Trophoblast cell (in vitro differentiated cells and primary cell): Measurements from ENCODE around the gene MYBPHL.
A peak's percentile ranks its signal among the peaks of the same experiment; 100 is the strongest.

ENCODE experiments used
- DNase-seq, 2 donors: peaks; one replicate each; pipeline ENCODE4 v3.0.0-alpha.2; 2016
- H2AFZ ChIP-seq: 2 replicates; pipeline ENCODE4 v1.6.1; 2013; ENCODE audit warnings: low read length, moderate library complexity, mild to moderate bottlenecking; ENCODE audit not compliant: insufficient read depth, poor library complexity
- H2AK5ac ChIP-seq: 2 replicates; pipeline ENCODE4 v1.6.1; 2013; ENCODE audit warnings: mild to moderate bottlenecking, low read length
- H2BK120ac ChIP-seq: 2 replicates; pipeline ENCODE4 v1.6.1; 2013; ENCODE audit warnings: low read length, mild to moderate bottlenecking, moderate library complexity; ENCODE audit not compliant: insufficient read depth, poor library complexity
- H2BK12ac ChIP-seq: 2 replicates; pipeline ENCODE4 v1.6.1; 2013; ENCODE audit warnings: mild to moderate bottlenecking, low read length, moderate library complexity
- H2BK5ac ChIP-seq: 2 replicates; pipeline ENCODE4 v1.6.1; 2013; ENCODE audit warnings: low read length, low read depth, moderate library complexity, mild to moderate bottlenecking; ENCODE audit not compliant: poor library complexity
- H3K14ac ChIP-seq: 2 replicates; pipeline ENCODE4 v1.6.1; 2013; ENCODE audit warnings: mild to moderate bottlenecking, low read length
- H3K18ac ChIP-seq: 2 replicates; pipeline ENCODE4 v1.6.1; 2013; ENCODE audit warnings: mild to moderate bottlenecking, low read length
- H3K23ac ChIP-seq: 2 replicates; pipeline ENCODE4 v1.6.1; 2013; ENCODE audit warnings: low read length
- H3K27ac ChIP-seq: 2 replicates; pipeline ENCODE4 v1.5.1; 2013; ENCODE audit warnings: low read depth, mild to moderate bottlenecking, inconsistent platforms, low read length, moderate library complexity
- H3K27me3 ChIP-seq: 2 replicates; pipeline ENCODE4 v1.6.1; 2013; ENCODE audit warnings: inconsistent platforms, mild to moderate bottlenecking, low read length, moderate library complexity; ENCODE audit not compliant: insufficient read depth
- H3K36me3 ChIP-seq, 2 experiments: 1 replicate in 1 of 2; 2 replicates in 1 of 2; pipeline ENCODE4 v1.6.1; 2013; ENCODE audit warnings: low read length in 2 of 2, mild to moderate bottlenecking in 2 of 2, moderate library complexity in 1 of 2; ENCODE audit not compliant: insufficient read depth in 2 of 2, control insufficient read depth in 1 of 2
- H3K4ac ChIP-seq: 2 replicates; pipeline ENCODE4 v1.6.1; 2013; ENCODE audit warnings: low read depth, mild to moderate bottlenecking, low read length, moderate library complexity
- H3K4me1 ChIP-seq, 2 experiments: 1 replicate in 1 of 2; 2 replicates in 1 of 2; pipeline ENCODE4 v1.6.1; 2013; ENCODE audit warnings: low read length in 2 of 2, mild to moderate bottlenecking in 2 of 2, moderate library complexity in 1 of 2; ENCODE audit not compliant: insufficient read depth in 2 of 2, control insufficient read depth in 1 of 2
- H3K4me2 ChIP-seq: 2 replicates; pipeline ENCODE4 v1.6.1; 2013; ENCODE audit warnings: inconsistent platforms, mild to moderate bottlenecking, low read length, moderate library complexity
- H3K4me3 ChIP-seq: 2 replicates; pipeline ENCODE4 v1.5.1; 2013; ENCODE audit warnings: mild to moderate bottlenecking, low read depth, low read length, inconsistent platforms
- H3K79me1 ChIP-seq: one replicate; pipeline ENCODE4 v1.6.1; 2013; ENCODE audit warnings: low read length
- H3K79me2 ChIP-seq: 2 replicates; pipeline ENCODE4 v1.6.1; 2013; ENCODE audit warnings: low read length, mild to moderate bottlenecking; ENCODE audit not compliant: control insufficient read depth, insufficient read depth, poor library complexity
- H3K9ac ChIP-seq: 2 replicates; pipeline ENCODE4 v1.6.1; 2013; ENCODE audit warnings: mild to moderate bottlenecking, low read length
- H3K9me3 ChIP-seq: 2 replicates; pipeline ENCODE4 v1.6.1; 2013; ENCODE audit warnings: low read depth, mild to moderate bottlenecking, control low read depth, inconsistent platforms, low read length; ENCODE audit not compliant: insufficient read depth
- H4K12ac ChIP-seq: 2 replicates; pipeline ENCODE4 v1.6.1; 2013; ENCODE audit warnings: low read depth, mild to moderate bottlenecking, low read length, moderate library complexity
- H4K8ac ChIP-seq: 2 replicates; pipeline ENCODE4 v1.6.1; 2013; ENCODE audit warnings: low read depth, mild to moderate bottlenecking, low read length, moderate library complexity
- H4K91ac ChIP-seq: one replicate; pipeline ENCODE4 v1.6.1; 2013; ENCODE audit warnings: low read depth, mild to moderate bottlenecking, low read length, moderate library complexity
- WGBS: extraction: QIAGEN DNeasy Blood & Tissue Kit; methylation state at CpG from one replicate; pipeline ENCODE4 v1.1.7; 2013; ENCODE audit warnings: missing lambda C conversion rate; ENCODE audit not compliant: insufficient read length, insufficient coverage; ENCODE audit errors: extremely low coverage; 5-methylcytosine and 5-hydroxymethylcytosine counted together

MYBPHL gene

DNA sequence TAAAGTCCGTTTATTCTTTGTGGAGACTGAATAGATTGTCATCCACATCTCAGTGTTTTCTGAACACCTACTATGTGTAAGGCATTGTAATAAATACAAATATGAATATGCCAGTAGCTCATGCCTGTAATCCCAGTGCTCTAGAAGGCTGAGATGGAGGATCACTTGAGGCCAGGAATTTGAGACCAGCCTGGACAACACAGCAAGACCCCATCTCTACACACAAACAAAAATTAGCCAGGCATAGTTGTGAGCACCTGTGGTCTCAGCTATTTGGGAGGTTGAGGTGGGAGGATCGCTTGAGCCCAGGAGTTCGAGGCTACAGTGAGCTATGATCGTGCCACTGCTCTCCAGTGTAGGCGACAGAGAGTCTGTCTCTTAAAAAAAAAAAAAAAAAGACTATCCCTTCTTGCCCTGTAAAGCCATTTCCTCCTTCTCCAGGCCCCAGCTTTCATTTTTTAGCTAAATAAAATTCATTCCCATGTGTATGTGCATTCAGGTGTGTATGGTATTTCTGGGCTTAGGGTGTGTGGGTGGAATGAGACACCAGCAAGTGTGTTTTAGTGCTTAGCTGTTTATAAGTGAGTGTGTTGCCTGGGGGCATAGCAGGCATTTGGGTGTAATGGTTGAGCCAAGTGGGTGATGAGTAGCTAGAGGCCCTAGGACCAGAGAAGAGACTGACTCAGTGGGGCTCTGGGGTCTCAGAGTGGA is 49.7 kb downstream of the MYBPHL start:
- no CpG with 5 or more reads among the region's 5 CpGs for WGBS

DNA sequence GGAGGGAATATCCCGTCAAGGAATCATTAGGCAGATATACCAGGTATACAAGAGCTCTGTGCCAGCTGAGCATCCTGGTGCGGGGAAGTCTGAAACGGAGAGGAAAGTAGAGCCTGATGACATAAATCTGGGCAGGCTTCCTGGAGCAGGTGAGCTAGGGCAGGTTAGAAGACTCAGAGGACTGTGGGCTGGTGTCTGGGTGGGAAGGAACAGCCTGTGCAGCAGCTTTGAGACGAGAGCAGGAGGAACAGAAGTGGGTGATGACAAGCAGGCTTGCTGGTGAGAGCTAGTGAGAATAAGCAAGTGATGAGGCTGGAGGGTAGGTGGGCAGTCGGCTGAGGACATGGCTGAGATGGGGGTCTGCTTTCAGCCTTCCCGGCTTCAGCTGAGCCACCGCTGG is 50.7 kb downstream of the MYBPHL start:
- Histone ChIP-seq H3K27me3 (no peaks in the 10 kb centered on the region), H2BK12ac (peak overlapping the region; percentile 19), H4K12ac (no peak overlapping the region), H3K27ac (no peak overlapping the region), H2AFZ (no peak overlapping the region), H4K8ac (no peak overlapping the region), H3K18ac (no peak overlapping the region), H3K79me1 (peaks cover 27% of the 10 kb centered on the region), H3K79me2 (peaks cover 17% of the 10 kb centered on the region), H3K9ac (no peak overlapping the region), H3K9me3 (peaks cover 9% of the 10 kb centered on the region), H4K91ac (no peak overlapping the region), H3K4ac (no peak overlapping the region), H3K36me3 (peaks cover 32 to 33% of the 10 kb centered on the region in 2 experiments), H2BK5ac (no peak overlapping the region), H3K4me2 (no peak overlapping the region), H3K4me3 (no peak overlapping the region), H3K4me1 (peaks cover 40 to 43% of the 10 kb centered on the region in 2 experiments), H3K14ac (no peak overlapping the region), H2AK5ac (no peak overlapping the region), H2BK120ac (no peak overlapping the region), H3K23ac (no peak overlapping the region)
- WGBS, result no CpG with 5 or more reads among the region's 7 CpGs
- DNase-seq, result no peak

More for the DNA sequence above, 49.7 kb downstream of the MYBPHL start:
- Histone ChIP-seq H3K14ac (no peak overlapping the region), H3K79me2 (peaks cover 17% of the 10 kb centered on the region), H3K27ac (no peak overlapping the region), H3K9ac (no peak overlapping the region), H4K91ac (no peak overlapping the region), H3K27me3 (no peaks in the 10 kb centered on the region), H3K4me1 (peaks cover 40 to 43% of the 10 kb centered on the region in 2 experiments), H3K18ac (no peak overlapping the region), H3K4me2 (no peak overlapping the region), H2AK5ac (no peak overlapping the region), H4K8ac (no peak overlapping the region), H2BK12ac (no peak overlapping the region), H3K9me3 (no peaks in the 10 kb centered on the region), H3K79me1 (peaks cover 27% of the 10 kb centered on the region), H4K12ac (no peak overlapping the region), H3K36me3 (peaks cover 34 to 35% of the 10 kb centered on the region in 2 experiments), H3K23ac (no peak overlapping the region), H2BK5ac (no peak overlapping the region), H3K4ac (no peak overlapping the region), H2AFZ (no peak overlapping the region), H3K4me3 (no peak overlapping the region), H2BK120ac (no peak overlapping the region)
- DNase-seq, result peak in 1 of 2 donors; percentile 51

DNA sequence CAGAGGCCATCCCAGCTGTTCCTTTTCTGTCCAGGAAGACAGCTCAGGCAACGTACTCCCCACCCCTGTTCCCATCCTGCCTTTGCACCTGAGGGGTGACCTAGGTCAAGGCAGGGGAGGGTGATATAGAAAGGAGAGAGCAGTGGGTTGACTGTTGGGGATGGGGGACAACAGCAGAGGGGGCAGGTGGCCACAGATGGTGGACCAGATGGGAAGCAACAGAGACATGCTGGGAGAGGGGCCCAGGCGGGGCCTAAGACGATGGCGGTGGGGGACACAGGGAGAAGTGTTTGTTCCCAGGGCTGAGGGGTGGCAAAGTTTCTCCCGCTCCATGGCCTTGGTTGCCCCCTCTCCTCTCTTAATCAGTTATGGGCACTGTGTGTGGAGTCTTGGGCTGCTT is 51.1 kb downstream of the MYBPHL start:
- Histone ChIP-seq H3K23ac (no peak overlapping the region), H2BK5ac (no peak overlapping the region), H4K91ac (peak overlapping the region; percentile 94), H2BK12ac (no peak overlapping the region), H3K27ac (no peak overlapping the region), H3K9ac (no peak overlapping the region), H2AK5ac (peak overlapping the region; percentile 97), H2BK120ac (no peak overlapping the region), H3K9me3 (peaks cover 9% of the 10 kb centered on the region), H3K4me3 (no peak overlapping the region), H4K12ac (no peak overlapping the region), H3K36me3 (peaks cover 28 to 33% of the 10 kb centered on the region in 2 experiments), H3K79me1 (peaks cover 27% of the 10 kb centered on the region), H3K18ac (peak overlapping the region; percentile 67), H3K4me1 (peaks cover 40 to 43% of the 10 kb centered on the region in 2 experiments), H3K4me2 (no peak overlapping the region), H4K8ac (no peak overlapping the region), H3K14ac (peak overlapping the region; percentile 23), H2AFZ (no peak overlapping the region), H3K27me3 (no peaks in the 10 kb centered on the region), H3K4ac (no peak overlapping the region), H3K79me2 (peaks cover 17% of the 10 kb centered on the region)
- no CpG with 5 or more reads among the region's 5 CpGs for WGBS
- no peak for DNase-seq

DNA sequence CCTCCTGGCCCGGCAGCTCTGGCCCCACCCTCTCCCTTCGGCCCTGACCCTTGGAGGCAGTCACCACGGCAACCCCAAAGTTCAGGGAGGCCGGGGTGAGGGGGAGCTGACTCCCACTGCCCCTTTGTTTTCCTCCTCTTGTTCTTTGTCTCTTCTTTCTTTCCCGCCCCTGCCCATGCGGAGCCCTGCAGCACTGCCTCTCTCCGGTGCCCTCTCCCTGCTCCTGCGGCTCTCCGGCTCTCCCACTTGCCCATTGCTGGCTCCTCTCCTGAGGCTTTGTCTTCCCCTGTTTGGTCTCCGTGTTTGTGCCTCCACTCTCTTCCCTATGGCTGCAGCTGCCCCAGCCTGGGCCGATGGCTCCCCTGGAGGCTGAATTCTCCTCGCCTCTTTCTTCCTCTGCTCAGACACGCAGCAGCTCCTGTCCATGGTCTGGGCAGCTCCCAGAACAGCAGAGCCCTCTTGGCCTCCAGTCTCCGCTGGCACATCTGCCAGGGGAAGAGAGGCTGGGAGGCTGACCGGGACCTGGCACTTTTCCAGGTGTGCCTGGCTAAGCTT is 51.6 kb downstream of the MYBPHL start:
- no peak overlapping the region for H3K4me2 ChIP-seq

More for the DNA sequence above, 51.6 kb downstream of the MYBPHL start:
- Histone ChIP-seq H3K23ac (no peak overlapping the region), H3K18ac (peak overlapping the region; percentile 86), H2BK5ac (peak overlapping the region; percentile 84), H3K9ac (no peak overlapping the region), H3K4me1 (peaks cover 41 to 43% of the 10 kb centered on the region in 2 experiments), H3K79me2 (peaks cover 17% of the 10 kb centered on the region), H3K27me3 (no peaks in the 10 kb centered on the region), H3K14ac (peak overlapping the region; percentile 65), H3K4me3 (no peak overlapping the region), H2BK120ac (peak overlapping the region; percentile 97), H2BK12ac (peak overlapping the region; percentile 91), H4K91ac (peak overlapping the region; percentile 94), H3K36me3 (peaks cover 27 to 31% of the 10 kb centered on the region in 2 experiments), H2AK5ac (peak overlapping the region; percentile 97), H3K4ac (peak overlapping the region; percentile 28), H4K8ac (peak overlapping the region; percentile 83), H4K12ac (peak overlapping the region; percentile 74), H3K79me1 (peaks cover 27% of the 10 kb centered on the region), H2AFZ (peak overlapping the region; percentile 23), H3K9me3 (peaks cover 9% of the 10 kb centered on the region), H3K27ac (peak overlapping the region; percentile 97)
- DNase-seq, result no peak
- no CpG with 5 or more reads among the region's 15 CpGs for WGBS
